Activated naive CD4-positive, alpha-beta T cell treated with anti-CD3 and anti-CD28 coated beads, Interleukin-2, amount 50 U/mL, for 16 hours (primary cell): Measurements from ENCODE around the gene RAB21.
"Not testable (repeated sequence)": the region's sequence is repeated elsewhere in the genome, so short reads cannot be mapped to it uniquely, and the experiment has no call there.

Source experiments
- DNase-seq: peaks from one replicate; pipeline ENCODE4 v3.0.0-alpha.2; 2020

RAB21 gene

GRCh38 chr12:71804505-71804904 lies 49.8 kb downstream of the RAB21 start:
- no peak for DNase-seq

GRCh38 chr12:71810921-71811320 lies 56.3 kb downstream of the RAB21 start:
- no peak for DNase-seq

GRCh38 chr12:71815242-71815641 lies 60.6 kb downstream of the RAB21 start:
- not testable (repeated sequence) for DNase-seq

GRCh38 chr12:71822088-71822487 lies 67.4 kb downstream of the RAB21 start:
- not testable (repeated sequence) for DNase-seq

- DNase-seq, result no peak
Observed at GRCh38 chr12:71828813-71829212, 74.2 kb downstream of the RAB21 start.

- DNase-seq, result no peak
Observed at GRCh38 chr12:71837356-71837755, 82.7 kb downstream of the RAB21 start.

- no peak for DNase-seq
Observed at GRCh38 chr12:71838231-71838630, 83.6 kb downstream of the RAB21 start.

GRCh38 chr12:71838676-71839075 lies 84.0 kb downstream of the RAB21 start:
- no peak for DNase-seq

GRCh38 chr12:71840231-71840847 lies 85.7 kb downstream of the RAB21 start:
- DNase-seq, result no peak

GRCh38 chr12:71846322-71846940 lies 91.8 kb downstream of the RAB21 start:
- DNase-seq, result no peak

- DNase-seq, result no peak
Observed at GRCh38 chr12:71848212-71848611, 93.5 kb downstream of the RAB21 start.

- no peak for DNase-seq
Observed at GRCh38 chr12:71849109-71849851, 94.6 kb downstream of the RAB21 start.
